Keratinocyte (primary cell): ENCODE data around the gene ITIH1.

Source experiments
- EZH2 ChIP-seq: IDR thresholded peaks from one replicate; pipeline ENCODE4 v1.6.1; 2012; ENCODE audit warnings: inconsistent platforms, mild to moderate bottlenecking, low read length, moderate library complexity
- TF ChIP-seq, protein P1 (sequence below), 3 experiments: IDR thresholded peaks in 1 of 3; conservative IDR thresholded peaks in 1 of 3; optimal IDR thresholded peaks in 1 of 3; 2 replicates in 2 of 3; 3 replicates in 1 of 3; pipeline versions ENCODE3 to v1.5.1; 2011; ENCODE audit warnings: low read length in 3 of 3, mild to moderate bottlenecking in 3 of 3, moderate library complexity in 2 of 3, control low read depth in 1 of 3, inconsistent platforms in 1 of 3; ENCODE audit not compliant: insufficient read depth in 2 of 3; ENCODE audit errors: extremely low read depth in 1 of 3

DNA sequence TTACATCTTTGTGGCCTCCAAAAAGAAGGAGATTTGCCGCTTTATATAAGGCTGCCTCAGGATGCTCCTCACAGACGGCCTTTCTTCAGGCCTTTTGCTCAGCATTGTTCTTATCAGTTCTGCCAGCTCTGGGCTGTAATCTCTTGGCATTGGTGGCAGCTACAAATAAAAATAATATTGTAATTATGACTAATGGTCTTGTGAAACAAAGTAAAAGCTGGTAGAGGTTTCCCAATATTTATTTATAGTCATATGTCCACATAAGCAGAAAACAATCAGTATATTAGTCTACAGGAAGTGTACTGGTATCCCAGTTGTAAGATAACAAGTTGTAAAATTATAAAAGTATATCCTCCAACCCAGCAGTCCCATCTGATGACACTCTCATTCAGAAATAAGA lies 13.9 kb upstream of the ITIH1 start:
- TF ChIP-seq, protein P1, sequence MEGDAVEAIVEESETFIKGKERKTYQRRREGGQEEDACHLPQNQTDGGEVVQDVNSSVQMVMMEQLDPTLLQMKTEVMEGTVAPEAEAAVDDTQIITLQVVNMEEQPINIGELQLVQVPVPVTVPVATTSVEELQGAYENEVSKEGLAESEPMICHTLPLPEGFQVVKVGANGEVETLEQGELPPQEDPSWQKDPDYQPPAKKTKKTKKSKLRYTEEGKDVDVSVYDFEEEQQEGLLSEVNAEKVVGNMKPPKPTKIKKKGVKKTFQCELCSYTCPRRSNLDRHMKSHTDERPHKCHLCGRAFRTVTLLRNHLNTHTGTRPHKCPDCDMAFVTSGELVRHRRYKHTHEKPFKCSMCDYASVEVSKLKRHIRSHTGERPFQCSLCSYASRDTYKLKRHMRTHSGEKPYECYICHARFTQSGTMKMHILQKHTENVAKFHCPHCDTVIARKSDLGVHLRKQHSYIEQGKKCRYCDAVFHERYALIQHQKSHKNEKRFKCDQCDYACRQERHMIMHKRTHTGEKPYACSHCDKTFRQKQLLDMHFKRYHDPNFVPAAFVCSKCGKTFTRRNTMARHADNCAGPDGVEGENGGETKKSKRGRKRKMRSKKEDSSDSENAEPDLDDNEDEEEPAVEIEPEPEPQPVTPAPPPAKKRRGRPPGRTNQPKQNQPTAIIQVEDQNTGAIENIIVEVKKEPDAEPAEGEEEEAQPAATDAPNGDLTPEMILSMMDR (optimal IDR thresholded peaks at IDR 0.05 in 1 of 3, IDR thresholded peaks at IDR 0.05 in 1 of 3, conservative IDR thresholded peaks at IDR 0.05 in 1 of 3; ENCODE audit: extremely low read depth in 1 of 3, insufficient read depth in 2 of 3, low read length in 3 of 3) = no peak
- no peak for TF ChIP-seq EZH2
